Activated CD4-positive, alpha-beta T cell treated with anti-CD3 and anti-CD28 coated beads, Interleukin-2, amount 50 U/mL, for 24 hours (primary cell): ENCODE results near the gene SEC61B.
"Not testable (repeated sequence)": the region's sequence is repeated elsewhere in the genome, so short reads cannot be mapped to it uniquely, and the experiment has no call there.

Experiments used
- DNase-seq, 2 donors: peaks; one replicate each; pipeline ENCODE4 v3.0.0-alpha.2; 2020; ENCODE audit warnings: low read depth in 1 of 2, low spot score in 1 of 2

The SEC61B gene

DNA sequence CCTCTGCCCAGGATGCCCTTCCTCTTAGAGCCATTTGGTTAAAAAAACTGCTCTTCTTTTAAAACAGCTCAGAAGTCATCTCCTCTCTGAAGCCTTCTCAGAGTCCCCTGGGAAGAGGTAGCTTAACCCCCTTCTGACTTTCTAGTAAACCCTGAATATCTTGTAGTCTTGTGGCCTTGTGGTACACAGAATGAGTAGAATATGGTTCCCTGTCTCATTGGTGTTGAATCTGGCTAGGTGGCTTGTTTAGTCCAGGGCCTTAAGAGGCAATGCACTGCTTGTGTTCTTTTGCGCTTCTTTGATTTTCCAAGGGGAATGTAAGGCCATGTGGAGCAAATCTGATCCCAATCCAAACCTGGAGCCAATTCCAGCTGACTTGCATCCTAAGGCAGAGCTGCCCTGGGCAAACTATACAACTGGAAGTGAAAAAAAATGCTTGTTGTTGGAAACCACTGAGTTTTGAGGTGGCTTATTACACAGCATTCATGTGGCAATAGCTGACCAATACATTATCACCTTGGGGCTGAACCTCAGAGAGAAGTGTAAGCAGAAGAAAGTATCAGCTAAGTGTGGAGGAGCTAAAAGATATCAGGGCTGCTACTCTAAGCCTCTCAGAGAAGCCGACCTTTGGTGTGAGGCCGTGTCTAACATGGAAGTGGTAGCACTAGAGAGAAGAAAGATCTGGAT is 31.3 kb upstream of the SEC61B start:
- DNase-seq = no peak

DNA sequence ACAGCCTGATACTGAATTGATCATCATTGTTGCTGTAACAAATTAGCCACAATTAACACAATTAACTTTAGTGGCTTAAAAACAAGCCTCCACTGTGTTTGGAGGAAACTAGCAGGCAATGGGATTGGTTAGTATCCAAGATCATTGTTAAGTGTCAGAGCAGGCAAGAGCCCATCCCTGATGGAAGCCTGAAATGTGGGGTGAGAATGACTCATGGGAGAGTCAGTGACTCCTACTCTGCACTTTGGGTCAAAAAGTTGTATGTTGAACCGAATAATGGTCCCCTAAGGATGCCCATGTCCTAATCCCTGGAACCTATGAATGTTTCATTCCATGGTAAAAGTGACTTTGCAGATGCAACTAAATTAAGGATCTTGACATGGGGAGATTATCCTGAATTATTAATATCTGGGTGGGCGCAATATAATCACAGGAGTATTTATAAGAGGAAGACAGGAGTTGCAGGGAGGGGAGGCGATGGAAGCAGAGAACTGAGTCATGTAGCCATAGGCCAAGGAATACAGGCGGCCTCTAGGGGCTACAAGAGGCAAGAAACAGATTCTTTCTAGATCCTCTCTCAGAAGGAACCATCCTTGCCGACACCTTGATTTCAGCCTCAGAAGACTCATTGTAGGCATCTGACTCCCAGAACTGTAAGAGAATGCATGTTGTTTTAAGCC is 29.2 kb upstream of the SEC61B start:
- DNase-seq = no peak

- DNase-seq = no peak
Measured at GRCh38 chr9:99193466-99193821, 28.6 kb upstream of the SEC61B start.

DNA sequence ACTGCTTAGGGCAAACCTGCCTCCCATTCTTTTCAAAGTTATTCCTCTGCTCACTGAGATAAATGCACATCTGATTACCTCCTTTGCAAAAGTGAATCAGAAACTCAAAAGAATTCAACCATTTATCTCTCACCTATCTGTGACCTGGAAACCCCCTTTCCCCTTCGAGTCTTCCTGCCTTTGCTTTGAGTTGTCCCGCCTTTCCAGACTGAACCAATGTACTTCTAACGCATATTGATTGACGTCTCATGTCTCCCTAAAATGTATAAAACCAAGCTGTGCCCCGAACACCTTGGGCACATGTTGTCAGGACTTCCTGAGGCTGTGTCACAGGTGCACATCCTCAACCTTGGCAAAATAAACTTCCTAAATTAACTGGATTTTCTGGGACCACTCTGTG is 25.6 kb upstream of the SEC61B start:
- not testable (repeated sequence) for DNase-seq

- no peak for DNase-seq
Measured at GRCh38 chr9:99197124-99197630, 24.9 kb upstream of the SEC61B start.

GRCh38 chr9:99197987-99198386 is 24.1 kb upstream of the SEC61B start:
- no peak for DNase-seq

DNA sequence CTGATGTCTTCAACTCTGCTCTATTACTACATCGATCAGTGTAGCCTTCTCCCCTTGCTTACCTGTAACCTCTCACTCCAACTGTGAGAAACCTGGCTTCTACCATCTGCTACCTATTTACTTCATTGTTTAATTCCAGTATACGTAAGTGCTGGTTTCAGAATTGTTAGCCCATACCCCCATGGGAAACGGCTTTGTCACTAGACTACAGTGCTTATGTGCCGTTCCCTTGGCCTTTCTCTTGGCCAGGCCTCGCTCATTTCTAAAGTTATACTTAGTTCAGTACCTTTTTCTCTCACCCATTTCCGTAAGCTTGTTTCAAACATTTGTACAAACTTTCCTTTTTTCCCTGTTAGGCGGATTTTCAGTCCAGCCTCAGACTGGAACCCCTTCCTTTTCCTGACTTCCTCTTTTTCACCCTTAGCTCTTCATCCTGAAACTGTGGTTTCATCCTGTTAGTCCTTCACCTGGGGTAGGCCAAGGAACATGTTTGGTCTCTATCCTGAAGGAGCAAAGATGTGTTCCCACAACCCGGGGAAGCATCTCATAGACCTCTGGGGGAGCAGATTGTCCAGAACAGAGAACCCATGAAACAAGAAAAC is 22.0 kb upstream of the SEC61B start:
- no peak for DNase-seq

GRCh38 chr9:99201603-99202002 is 20.5 kb upstream of the SEC61B start:
- no peak for DNase-seq

DNA sequence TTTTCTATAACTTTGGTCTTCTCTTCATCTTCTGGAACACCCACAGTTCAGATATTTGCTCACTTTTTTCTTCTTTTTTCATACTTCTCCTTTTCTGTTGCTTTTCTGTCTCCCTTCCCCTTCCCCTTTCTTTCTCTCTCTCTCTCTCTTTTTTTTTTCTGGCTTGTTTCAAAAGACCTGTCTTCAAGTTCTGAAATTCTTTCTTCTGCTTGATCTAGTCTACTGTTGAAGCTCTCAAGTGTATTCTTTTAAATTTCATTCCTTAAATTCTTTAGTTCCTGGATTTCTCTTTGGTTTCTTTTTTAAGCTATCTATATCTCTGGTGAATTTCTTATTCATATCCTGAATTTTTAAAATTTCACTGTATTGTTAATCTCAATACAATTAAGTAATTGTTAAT is 11.5 kb upstream of the SEC61B start:
- DNase-seq = no peak

DNA sequence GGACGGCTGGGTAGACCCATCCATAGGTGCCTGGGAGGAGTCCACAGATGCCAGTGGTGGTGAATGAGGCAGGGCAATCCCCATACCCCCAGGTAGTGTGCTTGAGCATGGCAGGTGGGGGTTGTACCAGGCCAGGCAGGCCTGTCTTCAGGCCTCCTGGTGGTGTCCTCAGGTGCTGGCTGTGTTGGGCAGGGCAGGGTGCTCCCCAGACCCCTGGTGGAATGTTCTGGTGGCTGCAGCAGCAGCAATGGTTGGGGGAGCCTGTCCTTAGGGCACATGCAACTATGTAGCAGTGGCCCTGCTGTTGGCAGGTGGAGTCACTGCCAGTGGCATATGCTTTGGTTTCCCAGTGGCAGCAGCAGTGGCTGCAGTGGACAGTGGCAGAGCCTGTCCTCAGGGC is 10.3 kb upstream of the SEC61B start:
- DNase-seq = no peak

GRCh38 chr9:99213197-99213596 is 8.9 kb upstream of the SEC61B start:
- no peak for DNase-seq

DNA sequence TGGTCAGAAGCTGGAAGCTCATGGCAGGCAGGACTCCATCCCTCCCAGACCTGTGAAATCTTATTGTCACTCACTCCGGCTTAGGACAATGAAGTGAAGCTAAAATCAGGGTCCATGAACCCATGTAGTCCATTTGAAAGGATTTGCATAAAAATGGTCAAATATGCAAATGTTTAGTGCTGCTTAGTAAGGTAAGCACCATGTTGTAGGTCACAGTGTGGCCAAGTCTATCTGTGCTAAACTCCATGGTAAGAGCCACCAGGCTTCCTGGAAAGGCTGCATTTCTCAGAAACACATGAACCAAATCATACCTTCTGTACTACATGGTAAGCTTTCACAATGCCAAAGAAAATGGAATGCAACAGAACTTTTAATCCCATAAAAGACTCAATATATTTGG is 6.0 kb upstream of the SEC61B start:
- no peak for DNase-seq

DNA sequence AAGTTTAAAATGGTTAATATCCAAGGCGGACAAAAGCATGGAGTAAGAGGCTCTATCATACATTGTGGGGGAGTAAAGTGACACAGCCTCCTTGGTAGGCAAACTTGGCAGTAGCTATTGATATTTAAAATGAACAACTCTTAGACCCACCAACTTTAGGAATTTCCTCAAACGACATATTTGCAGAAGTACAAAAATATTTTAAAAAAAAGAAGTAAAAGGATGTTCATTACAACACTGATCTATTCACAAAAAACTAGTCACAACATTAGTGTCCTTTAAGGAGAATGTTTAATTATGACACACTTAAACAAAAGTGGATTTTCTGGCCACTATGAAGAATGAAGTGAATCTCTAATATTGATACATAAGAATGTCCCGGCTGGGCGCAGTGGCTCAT is 2.1 kb upstream of the SEC61B start:
- no peak for DNase-seq

DNA sequence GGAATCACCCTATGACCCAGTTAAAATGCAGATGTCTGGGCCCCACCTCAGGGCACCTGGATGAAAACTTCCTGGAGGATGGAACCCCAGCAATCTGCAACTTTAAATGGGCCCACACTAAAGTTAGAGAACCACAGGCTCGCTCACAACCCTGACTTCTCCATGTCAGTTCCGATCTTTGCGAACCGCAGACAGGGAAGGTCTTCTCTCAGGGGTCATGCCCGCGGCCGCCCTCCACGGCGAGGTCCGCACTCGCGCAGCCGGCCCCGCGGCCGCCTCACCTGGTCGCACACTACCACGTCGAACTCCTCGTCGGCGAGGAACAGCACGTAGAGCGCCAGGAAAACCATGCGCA is 839 bp upstream of the SEC61B start:
- DNase-seq = no peak

DNA sequence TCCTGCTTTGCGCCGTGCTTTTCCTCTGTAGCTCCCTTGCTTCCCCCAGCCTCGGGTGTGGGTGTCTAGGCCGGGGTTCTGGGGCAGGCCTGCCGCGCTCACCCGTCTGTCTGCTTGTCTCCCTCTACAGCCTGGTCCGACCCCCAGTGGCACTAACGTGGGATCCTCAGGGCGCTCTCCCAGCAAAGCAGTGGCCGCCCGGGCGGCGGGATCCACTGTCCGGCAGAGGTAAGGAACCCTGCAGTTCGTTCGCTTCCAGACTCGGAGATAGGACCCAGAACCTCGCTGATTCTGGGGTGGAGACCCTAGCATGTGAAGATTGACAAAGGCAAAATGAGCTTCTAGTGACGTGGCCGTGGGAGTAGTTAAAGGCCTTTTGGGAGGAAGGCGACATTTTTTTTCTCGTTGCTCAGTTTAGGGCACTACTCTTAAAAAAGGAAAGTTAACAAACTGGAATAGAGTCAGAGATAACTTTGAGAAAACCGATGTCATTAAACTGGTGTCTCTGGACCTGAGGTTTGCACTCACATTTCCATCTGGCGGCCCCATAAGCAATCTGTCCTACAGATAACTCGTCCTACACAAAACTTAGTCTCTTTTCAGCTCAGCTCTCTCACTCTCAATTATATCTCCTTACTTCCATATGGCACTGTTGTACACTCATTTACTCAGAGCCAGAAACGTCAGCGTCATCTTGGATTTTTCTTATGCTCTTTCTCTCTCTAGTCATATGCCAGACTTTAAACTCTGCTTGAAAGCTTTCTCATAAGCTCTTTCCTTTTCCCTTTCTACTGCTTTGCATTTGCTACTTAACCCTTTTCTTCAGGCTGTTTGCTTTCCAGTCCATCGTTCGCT is 561 bp downstream of the SEC61B start:
- no peak for DNase-seq

GRCh38 chr9:99224445-99224844 is 2.4 kb downstream of the SEC61B start:
- DNase-seq = no peak

DNA sequence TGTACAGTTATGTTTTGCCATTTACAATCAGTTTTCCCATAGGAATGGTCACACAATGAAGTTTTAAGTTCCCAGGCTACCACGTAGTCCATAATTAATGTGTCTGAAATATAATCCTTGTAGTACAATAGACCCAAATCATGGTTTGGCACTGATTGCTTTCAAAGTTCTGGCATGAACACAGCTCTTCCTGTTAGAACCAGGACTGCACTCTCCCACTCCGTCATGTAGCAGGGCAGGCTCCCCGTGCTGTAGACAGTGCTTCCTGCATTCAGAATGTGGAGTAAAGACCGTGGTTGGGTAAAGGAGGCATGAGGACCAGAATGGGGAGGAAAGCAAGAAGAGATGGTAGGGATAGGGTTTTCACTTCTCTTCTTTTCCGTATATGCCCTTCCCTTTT is 4.0 kb downstream of the SEC61B start:
- DNase-seq = no peak

GRCh38 chr9:99230206-99230605 is 8.1 kb downstream of the SEC61B start:
- no peak for DNase-seq

- no peak for DNase-seq
Measured at GRCh38 chr9:99231711-99232110, 9.6 kb downstream of the SEC61B start.

GRCh38 chr9:99234618-99235017 is 12.5 kb downstream of the SEC61B start:
- DNase-seq = no peak

DNA sequence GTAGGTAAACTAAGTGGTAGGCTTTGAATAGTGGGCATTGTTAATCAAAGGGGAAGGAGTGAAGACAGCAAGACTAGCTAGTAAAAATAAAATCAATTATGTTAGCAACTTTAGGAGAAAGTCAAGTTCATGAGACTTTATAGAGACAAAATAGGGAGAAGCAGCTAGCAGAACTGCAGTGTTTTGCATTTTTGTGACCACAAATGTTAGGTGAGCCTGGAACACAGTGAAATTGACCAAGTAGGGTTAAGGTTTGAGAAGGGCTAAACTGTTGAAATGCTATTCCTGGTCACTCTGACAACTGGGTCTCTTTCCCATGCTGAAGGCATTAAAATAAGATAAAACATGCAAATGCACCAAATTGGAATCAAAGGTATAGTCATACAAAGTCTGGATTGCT is 13.0 kb downstream of the SEC61B start:
- no peak for DNase-seq
